Measurements from ENCODE around the gene UCK1.

Gene UCK1

GRCh38 chr9:131503626-131504465, 27.2 kb downstream of the UCK1 start:
- Histone ChIP-seq H4K20me1 (ENCODE audit: insufficient read depth, low read length) (no peaks in the 10 kb centered on the region), H3K4me2 (ENCODE audit: low read length) (peak overlapping the region; percentile 83), H3K27me3 (ENCODE audit: low read depth, low read length) (no peaks in the 10 kb centered on the region), H3K9me3 (ENCODE audit: insufficient read depth, low read length) (no peaks in the 10 kb centered on the region), H3K9ac (ENCODE audit: low read length) (peak overlapping the region; percentile 84), H3K79me2 (ENCODE audit: low read length) (peaks cover 8% of the 10 kb centered on the region; the same call in 1 of the 2 replicates), H3K27ac (ENCODE audit: low read length) (no peak overlapping the region), H3K4me1 (ENCODE audit: low read length) (0 out of 2 replicates have a peak, but pooled peaks cover 6% of the 10 kb centered on the region), H3K36me3 (replicated peaks; ENCODE audit: low read depth, low read length) (peaks cover 14% of the 10 kb centered on the region), H2AFZ (ENCODE audit: low read depth, low read length) (no peak overlapping the region), H3K4me3 (ENCODE audit: low read length) (peak overlapping the region; percentile 97)
- no peak for TF ChIP-seq CTCF (IDR thresholded peaks at IDR 0.05; ENCODE audit: low read depth, low read length)

DNA sequence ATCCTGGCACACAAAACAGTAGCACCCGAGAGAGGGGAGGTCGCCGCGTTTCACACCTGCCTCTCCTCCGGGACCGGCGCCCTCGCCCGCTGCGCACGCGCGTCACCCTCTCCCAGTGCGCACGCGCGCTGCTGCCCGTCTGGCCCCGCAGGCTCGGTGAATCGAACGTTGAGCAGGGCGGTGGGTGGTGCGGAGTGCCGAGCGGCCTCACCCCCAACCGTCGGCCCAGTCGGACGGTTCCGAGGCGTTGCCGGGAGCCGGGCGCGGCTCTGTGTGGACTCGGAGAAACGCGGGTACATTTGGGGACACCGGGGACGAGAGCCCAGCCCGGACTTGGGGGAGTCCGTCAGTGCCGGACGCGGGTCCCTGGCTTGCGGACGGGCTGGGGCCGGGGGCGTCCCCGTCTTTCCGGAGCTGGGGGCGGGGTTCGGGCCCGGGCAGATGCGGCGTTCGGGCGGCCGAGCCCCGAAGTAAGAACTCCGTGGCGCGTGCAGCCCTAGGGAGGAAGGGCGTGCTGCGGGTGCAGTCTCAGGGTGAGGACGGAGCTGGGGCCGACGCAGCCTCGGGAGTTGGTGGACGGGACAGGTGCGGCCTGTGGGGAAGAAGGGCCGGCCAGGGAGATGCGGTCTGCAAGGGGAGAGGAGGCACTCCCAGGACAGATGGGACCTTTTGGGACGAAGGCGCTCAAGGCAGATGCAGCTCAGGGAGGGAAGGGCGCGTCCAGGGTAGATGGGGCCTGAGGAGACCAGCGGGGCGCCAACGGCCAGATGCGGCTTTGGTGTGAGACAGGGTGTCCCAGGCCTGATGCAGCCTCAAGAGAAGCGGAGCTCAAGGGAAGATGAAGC, 28.1 kb downstream of the UCK1 start, which contains the start of gene POMT1:
POMT1 (plus strand) TSS at position 138 of the 845 bp plus-strand sequence. CDS start 1,301 bp downstream, outside the sequence.
- Histone ChIP-seq H3K27me3 (ENCODE audit: low read depth, low read length) (no peaks in the 10 kb centered on the region), H3K27ac (ENCODE audit: low read length) (peak within 1 kb of the TSS; percentile 42), H3K4me1 (ENCODE audit: low read length) (0 out of 2 replicates have a peak, but pooled peaks cover 6% of the 10 kb centered on the region), H2AFZ (ENCODE audit: low read depth, low read length) (peak within 1 kb of the TSS; percentile 56; the same call in 1 of the 2 replicates), H3K9me3 (ENCODE audit: insufficient read depth, low read length) (no peaks in the 10 kb centered on the region), H3K36me3 (replicated peaks; ENCODE audit: low read depth, low read length) (peaks cover 21% of the 10 kb centered on the region), H3K79me2 (ENCODE audit: low read length) (peaks cover 8% of the 10 kb centered on the region; the same call in 1 of the 2 replicates), H3K4me2 (ENCODE audit: low read length) (peak within 1 kb of the TSS; percentile 83), H3K9ac (ENCODE audit: low read length) (peak within 1 kb of the TSS; percentile 84), H4K20me1 (ENCODE audit: insufficient read depth, low read length) (no peaks in the 10 kb centered on the region), H3K4me3 (ENCODE audit: low read length) (peak within 1 kb of the TSS; percentile 97)
- no peak for TF ChIP-seq EZH2phosphoT487 (IDR thresholded peaks at IDR 0.05; ENCODE audit: low read depth)
- TF ChIP-seq CTCF (IDR thresholded peaks at IDR 0.05; ENCODE audit: low read depth, low read length), result no peak

GRCh38 chr9:131500939-131501541, 30.0 kb downstream of the UCK1 start:
- H3K79me2 ChIP-seq (ENCODE audit: low read length), result peaks cover 8% of the 10 kb centered on the region; the same call in 1 of the 2 replicates
- no peak overlapping the region for H3K27ac ChIP-seq (ENCODE audit: low read length)
- TF ChIP-seq EZH2phosphoT487 (IDR thresholded peaks at IDR 0.05; ENCODE audit: low read depth), result no peak
- TF ChIP-seq CTCF (IDR thresholded peaks at IDR 0.05; ENCODE audit: low read depth, low read length), result no peak
- no peaks in the 10 kb centered on the region for H3K9me3 ChIP-seq (ENCODE audit: insufficient read depth, low read length)
- no peaks in the 10 kb centered on the region for H4K20me1 ChIP-seq (ENCODE audit: insufficient read depth, low read length)
- no peak overlapping the region for H3K9ac ChIP-seq (ENCODE audit: low read length)
- H3K27me3 ChIP-seq (ENCODE audit: low read depth, low read length), result no peaks in the 10 kb centered on the region
- H3K4me1 ChIP-seq (ENCODE audit: low read length), result 0 out of 2 replicates have a peak, but pooled peaks cover 6% of the 10 kb centered on the region
- H3K4me3 ChIP-seq (ENCODE audit: low read length), result no peak overlapping the region
- H2AFZ ChIP-seq (ENCODE audit: low read depth, low read length), result no peak overlapping the region
- H3K4me2 ChIP-seq (ENCODE audit: low read length), result no peak overlapping the region
- H3K36me3 ChIP-seq (replicated peaks; ENCODE audit: low read depth, low read length), result peaks cover 37% of the 10 kb centered on the region

Data from OCI-LY3 (cell line).